Upper lobe of right lung (tissue), 1 donor: Measurements from ENCODE around the gene SSX2IP. TPM values are rescaled to one million over a fixed set of nuclear protein-coding genes. Genes with fewer than 3 reads are reported as not detected.
"Not testable (repeated sequence)": the region's sequence is repeated elsewhere in the genome, so short reads cannot be mapped to it uniquely, and the experiment has no call there.

ENCODE experiments used
- ATAC-seq: fragments of 200-7000 bp; cut with Tn5 transposase; one replicate; pipeline ENCODE4 v1.9.1; 2020; ENCODE audit warnings: mild to moderate bottlenecking, moderate library complexity
- DNase-seq: peaks from one replicate; pipeline ENCODE4 v3.0.0-alpha.2; 2020
- H3K27ac ChIP-seq: fragments of 200-600 bp; one replicate; pipeline ENCODE4 v1.8.0; 2022
- H3K27me3 ChIP-seq: fragments of 200-600 bp; one replicate; pipeline ENCODE4 v1.8.0; 2022; ENCODE audit warnings: mild to moderate bottlenecking
- H3K36me3 ChIP-seq: fragments of 200-600 bp; one replicate; pipeline ENCODE4 v1.8.0; 2022
- H3K4me1 ChIP-seq: fragments of 200-600 bp; one replicate; pipeline ENCODE4 v1.8.0; 2022
- H3K4me3 ChIP-seq: fragments of 200-600 bp; one replicate; pipeline ENCODE4 v1.8.0; 2022; ENCODE audit warnings: mild to moderate bottlenecking
- H3K9me3 ChIP-seq: fragments of 200-600 bp; one replicate; pipeline ENCODE4 v1.8.0; 2022
- CTCF ChIP-seq: fragments of 200-600 bp; IDR thresholded peaks from one replicate; pipeline ENCODE4 v1.8.0; 2022; ENCODE audit warnings: antibody characterized with exemption
- intact Hi-C: fragments of 100-400 bp; cut with DNase I; formaldehyde crosslinking; loops from one replicate; pipeline ENCODE4 v1.11.0; 2022
- total RNA-seq: library from RNA; stranded (reverse); fragmentation: NEBNext Ultra II Directional; extraction: Animal tissue kit (Norgen Biotek cat#: 25700); gene quantifications from one replicate; pipeline ENCODE4 v1.2.1, GENCODE V29; 2021
- donor health status: DM: no; HTN: yes; CAD: no; lungs with severe emphysema.

SSX2IP gene
- total RNA-seq, 1 donor from 2014 or later, result 8.5 TPM

- intact Hi-C loops, result no loop called here
- peaks cover 4% of the 10 kb centered on the region for H3K4me1 ChIP-seq
- no peaks in the 10 kb centered on the region for H3K36me3 ChIP-seq
- TF ChIP-seq CTCF, result no peak
- no peak for ATAC-seq
- H3K27me3 ChIP-seq, result no peaks in the 10 kb centered on the region
- H3K27ac ChIP-seq, result no peak overlapping the region
- H3K9me3 ChIP-seq, result no peaks in the 10 kb centered on the region
- no peak overlapping the region for H3K4me3 ChIP-seq
- DNase-seq, result no peak
Observed at GRCh38 chr1:84722794-84723193, 32.5 kb upstream of the SSX2IP start.

GRCh38 chr1:84721872-84722271 is 31.6 kb upstream of the SSX2IP start:
- intact Hi-C loops, H3K4me1 ChIP-seq, H3K27ac ChIP-seq, H3K4me3 ChIP-seq, H3K9me3 ChIP-seq, H3K27me3 ChIP-seq, H3K36me3 ChIP-seq, DNase-seq, ATAC-seq: not testable (repeated sequence)

GRCh38 chr1:84721152-84721551 is 30.9 kb upstream of the SSX2IP start:
- Histone ChIP-seq H3K36me3 (no peaks in the 10 kb centered on the region), H3K9me3 (no peaks in the 10 kb centered on the region), H3K27ac (no peak overlapping the region), H3K4me1 (peaks cover 4% of the 10 kb centered on the region), H3K4me3 (no peak overlapping the region), H3K27me3 (no peaks in the 10 kb centered on the region)
- intact Hi-C loops, result no loop called here
- ATAC-seq (no peak), DNase-seq (no peak)
- no peak for TF ChIP-seq CTCF

GRCh38 chr1:84720221-84720780 is 30.0 kb upstream of the SSX2IP start:
- Histone ChIP-seq H3K27me3 (no peaks in the 10 kb centered on the region), H3K4me3 (no peak overlapping the region), H3K4me1 (peaks cover 4% of the 10 kb centered on the region), H3K9me3 (no peaks in the 10 kb centered on the region), H3K36me3 (no peaks in the 10 kb centered on the region), H3K27ac (no peak overlapping the region)
- intact Hi-C loops, result no loop called here
- TF ChIP-seq CTCF, result no peak
- no peak for ATAC-seq
- no peak for DNase-seq

GRCh38 chr1:84719543-84720217 is 29.4 kb upstream of the SSX2IP start:
- DNase-seq (no peak), ATAC-seq (no peak)
- Histone ChIP-seq H3K27ac (no peak overlapping the region), H3K4me1 (peaks cover 4% of the 10 kb centered on the region), H3K4me3 (peak overlapping the region; percentile 12), H3K36me3 (no peaks in the 10 kb centered on the region), H3K27me3 (no peaks in the 10 kb centered on the region), H3K9me3 (no peaks in the 10 kb centered on the region)
- TF ChIP-seq CTCF, result no peak
- intact Hi-C loops, result no loop called here

GRCh38 chr1:84715342-84716019 is 25.2 kb upstream of the SSX2IP start:
- Histone ChIP-seq H3K4me1 (peaks cover 2% of the 10 kb centered on the region), H3K27ac (no peak overlapping the region), H3K9me3 (no peaks in the 10 kb centered on the region), H3K36me3 (no peaks in the 10 kb centered on the region), H3K27me3 (no peaks in the 10 kb centered on the region), H3K4me3 (no peak overlapping the region)
- intact Hi-C loops, result no loop called here
- no peak for TF ChIP-seq CTCF
- ATAC-seq, result no peak
- no peak for DNase-seq
